Lower leg skin (tissue), 4 donors: Measurements from ENCODE around the gene SCYGR6. TPM values are rescaled to one million over a fixed set of nuclear protein-coding genes. Genes with fewer than 3 reads are reported as not detected.

Experiments used
- DNase-seq, 2 donors: peaks; one replicate each; pipeline ENCODE4 v3.0.0-alpha.2; 2019; ENCODE audit warnings: low spot score in 2 of 2
- H3K4me3 ChIP-seq: fragments of 200-600 bp; sonication (generic); 2 replicates; pipeline ENCODE4 v1.5.1; 2017; ENCODE audit warnings: mild to moderate bottlenecking, low read depth; ENCODE audit not compliant: poor library complexity, severe bottlenecking
- POLR2A ChIP-seq, 2 donors: fragments of 450-650 bp; IDR thresholded peaks; one replicate each; pipeline ENCODE4 v1.6.1; 2016 to 2017; ENCODE audit warnings: antibody characterized with exemption in 2 of 2, mild to moderate bottlenecking in 1 of 2, moderate library complexity in 1 of 2
- WGBS, 2 donors: methylation state at CpG; one replicate each; pipeline ENCODE4 v1.1.5; 2018; 5-methylcytosine and 5-hydroxymethylcytosine counted together
- intact Hi-C: fragments of 100-400 bp; cut with DNase I; formaldehyde crosslinking; loops from one replicate; pipeline ENCODE4 v1.15.0; 2023; ENCODE audit warnings: low total_unique reads
- total RNA-seq, 4 donors: library from RNA; depleted of rRNA; stranded (reverse); fragments of >200 nt; gene quantifications; one replicate each; pipeline ENCODE4 v1.1.0, GENCODE V29; 2016
- TF ChIP-seq, protein P1 (sequence below), 3 donors: fragments of 450-650 bp; IDR thresholded peaks; one replicate each; pipeline ENCODE4 v1.5.1; 2016; ENCODE audit warnings: antibody characterized with exemption in 3 of 3, mild to moderate bottlenecking in 3 of 3, moderate library complexity in 2 of 3

The SCYGR6 gene
- total RNA-seq, 4 donors from 2014 or later, result 22.9 TPM; not detected in 3

DNA sequence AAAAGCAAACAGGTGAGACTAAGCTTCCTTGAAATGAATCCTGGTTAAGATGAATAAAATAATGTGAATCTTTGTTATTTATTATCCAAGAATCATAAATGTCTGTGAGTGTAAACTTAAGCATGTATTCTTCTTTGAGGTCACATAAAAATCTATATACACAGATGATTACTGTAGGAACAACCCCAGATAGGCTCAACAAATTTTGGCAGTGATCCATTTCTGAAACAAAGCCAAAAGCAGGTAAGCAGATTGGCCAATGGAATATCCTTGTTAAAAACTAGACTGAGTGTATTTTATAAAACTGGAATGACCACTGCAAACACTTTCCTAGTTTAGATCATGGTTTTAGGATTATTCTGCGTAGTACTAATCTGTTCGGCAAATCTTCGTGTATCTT lies 46.6 kb downstream of the SCYGR6 start:
- intact Hi-C loops, result no loop called here
- DNase-seq, result no peak
- H3K4me3 ChIP-seq, result no peak overlapping the region
- TF ChIP-seq, protein P1, sequence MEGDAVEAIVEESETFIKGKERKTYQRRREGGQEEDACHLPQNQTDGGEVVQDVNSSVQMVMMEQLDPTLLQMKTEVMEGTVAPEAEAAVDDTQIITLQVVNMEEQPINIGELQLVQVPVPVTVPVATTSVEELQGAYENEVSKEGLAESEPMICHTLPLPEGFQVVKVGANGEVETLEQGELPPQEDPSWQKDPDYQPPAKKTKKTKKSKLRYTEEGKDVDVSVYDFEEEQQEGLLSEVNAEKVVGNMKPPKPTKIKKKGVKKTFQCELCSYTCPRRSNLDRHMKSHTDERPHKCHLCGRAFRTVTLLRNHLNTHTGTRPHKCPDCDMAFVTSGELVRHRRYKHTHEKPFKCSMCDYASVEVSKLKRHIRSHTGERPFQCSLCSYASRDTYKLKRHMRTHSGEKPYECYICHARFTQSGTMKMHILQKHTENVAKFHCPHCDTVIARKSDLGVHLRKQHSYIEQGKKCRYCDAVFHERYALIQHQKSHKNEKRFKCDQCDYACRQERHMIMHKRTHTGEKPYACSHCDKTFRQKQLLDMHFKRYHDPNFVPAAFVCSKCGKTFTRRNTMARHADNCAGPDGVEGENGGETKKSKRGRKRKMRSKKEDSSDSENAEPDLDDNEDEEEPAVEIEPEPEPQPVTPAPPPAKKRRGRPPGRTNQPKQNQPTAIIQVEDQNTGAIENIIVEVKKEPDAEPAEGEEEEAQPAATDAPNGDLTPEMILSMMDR (IDR thresholded peaks at IDR 0.05), result no peak
- TF ChIP-seq POLR2A (IDR thresholded peaks at IDR 0.05), result no peak
- 92 to 95% methylated on average over 3 of the region's 3 CpGs for WGBS, 2 donors

DNA sequence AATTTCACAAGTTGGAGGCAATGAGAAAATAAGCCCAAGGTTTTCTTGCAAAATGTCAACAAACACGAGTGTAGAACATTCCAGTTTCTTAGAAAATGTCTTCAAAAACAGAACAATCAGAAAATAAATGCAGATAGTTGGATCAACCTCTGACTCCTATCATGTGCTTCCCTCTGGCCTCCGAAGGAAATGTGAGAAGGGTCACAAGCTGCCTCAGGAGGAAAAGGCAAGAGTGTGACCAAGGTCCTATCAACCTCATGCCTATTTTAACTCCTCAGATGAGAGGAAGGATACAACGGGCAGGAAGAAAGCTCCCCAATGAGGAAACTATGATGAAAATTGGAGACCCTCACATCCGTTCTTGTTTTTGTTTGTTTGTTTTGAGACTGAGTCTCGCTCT lies 50.1 kb downstream of the SCYGR6 start:
- intact Hi-C loops, result no loop called here
- TF ChIP-seq, protein P1 (IDR thresholded peaks at IDR 0.05), result no peak
- no peak for TF ChIP-seq POLR2A (IDR thresholded peaks at IDR 0.05)
- no peak for DNase-seq
- no peak overlapping the region for H3K4me3 ChIP-seq
- 72 to 74% methylated on average over 5 of the region's 5 CpGs for WGBS, 2 donors

Other genes with a start within 250 kb of the SCYGR6 start
- gene SCYGR2, start 125.9 kb downstream of the SCYGR6 start, total RNA-seq, result 10 to 100 TPM in 1 of 4 donors, not detected in 3; 12.5 TPM
- 1 to 10 TPM in 1 of 4 donors, not detected in 3; 5.7 TPM for gene SCYGR3, start 109.9 kb downstream of the SCYGR6 start, total RNA-seq
- 1 to 10 TPM in 1 of 4 donors, not detected in 3; 5.1 TPM for gene SCYGR4, start 107.3 kb downstream of the SCYGR6 start, total RNA-seq
- not detected for gene SCYGR5, start 58.0 kb downstream of the SCYGR6 start, total RNA-seq
- 1 to 10 TPM in 3 of 4 donors, under 1 TPM in 1; 0.47 to 5.6 (median 2.9) TPM for gene SLC19A3, start 6.7 kb downstream of the SCYGR6 start, total RNA-seq
- 10 to 100 TPM in 1 of 4 donors, not detected in 3; 18.7 TPM for gene SCYGR7, start 3.6 kb upstream of the SCYGR6 start, total RNA-seq
- 10 to 100 TPM in 1 of 4 donors, not detected in 3; 13.4 TPM for gene SCYGR8, start 21.1 kb upstream of the SCYGR6 start, total RNA-seq
- gene CCL20, start 89.1 kb upstream of the SCYGR6 start, total RNA-seq, result 1 to 10 TPM in 3 of 4 donors, not detected in 1; 1.2 to 7.4 (median 2.5) TPM
- 1 to 10 TPM in 1 of 4 donors, under 1 TPM in 2, not detected in 1; 0.25 to 1.8 (median 0.49) TPM for gene DAW1, start 146.9 kb upstream of the SCYGR6 start, total RNA-seq